K562 (cell line): ENCODE measurements around the gene FBXL22. TPM values are rescaled to one million over a fixed set of nuclear protein-coding genes. Genes with fewer than 3 reads are reported as not detected.
A peak's percentile ranks its signal among the peaks of the same experiment; 100 is the strongest.

Experiments
- ATAC-seq: fragments of 200-7000 bp; cut with Tn5 transposase; 3 replicates; pipeline ENCODE4 v1.9.1; 2020; ENCODE audit warnings: moderate library complexity
- BruUV-seq: library from RNA; stranded (reverse); fragments of 400-500 nt; replicated peaks from 2 replicates; lab custom pipeline; 2021; lab: Mats Ljungman, UMichigan
- CTCF ChIA-PET: fragments of 300-600 bp; formaldehyde crosslinking; extraction: SDS; loops from one replicate; lab custom pipeline; 2021; ENCODE audit warnings: low intra/inter-chr PET ratio; lab: Yijun Ruan, JAX
- POLR2A ChIA-PET: fragments of 300-600, 350-650 bp; sonication (Branson Sonifier 250); formaldehyde crosslinking; extraction: SDS; loops from one replicate; lab custom pipeline; 2021; ENCODE audit warnings: antibody characterized with exemption, inconsistent platforms; lab: Yijun Ruan, JAX
- DNase-seq, 4 experiments: peaks; one replicate each; pipeline versions ENCODE4 v3.0.0 to v3.0.0-alpha.2; 2011 to 2018; ENCODE audit warnings: low spot score in 3 of 4, mixed read lengths in 3 of 4; ENCODE audit errors: extremely low read depth in 1 of 4
- FAIRE-seq: peaks from 2 replicates; lab custom pipeline; 2011; peaks lifted over from hg19 to GRCh38; lab: Jason Lieb, UNC
- H2AFZ ChIP-seq: 2 replicates; pipeline ENCODE4 v1.6.0; 2011; ENCODE audit warnings: low read depth, low read length, control low read depth, inconsistent platforms
- H3K27ac ChIP-seq: fragments of 200-600 bp; 3 replicates; pipeline ENCODE4 v1.8.0; 2011; ENCODE audit warnings: low read depth, mild to moderate bottlenecking, control low read depth, inconsistent platforms, low read length, moderate library complexity, mixed read lengths; ENCODE audit errors: extremely low read depth
- H3K27me3 ChIP-seq, 2 experiments: fragments of 300-600 bp in 1 of 2; 2 replicates in 1 of 2; 3 replicates in 1 of 2; pipeline versions ENCODE4 v1.6.0 to v1.8.0; 2011; ENCODE audit warnings: inconsistent platforms in 2 of 2, low read length in 2 of 2, mild to moderate bottlenecking in 1 of 2, mixed read lengths in 1 of 2, moderate library complexity in 1 of 2; ENCODE audit not compliant: control insufficient read depth in 2 of 2, insufficient read depth in 2 of 2
- H3K36me3 ChIP-seq: fragments of 300-600 bp; 3 replicates; pipeline ENCODE4 v1.8.0; 2011; ENCODE audit warnings: mild to moderate bottlenecking, low read length, inconsistent platforms; ENCODE audit not compliant: control insufficient read depth, insufficient read depth
- H3K4me1 ChIP-seq, 2 experiments: fragments of 200-600 bp in 1 of 2; replicated peaks in 1 of 2; 2 replicates in 1 of 2; 3 replicates in 1 of 2; pipeline versions ENCODE4 v1.5.1 to v1.8.0; 2011; ENCODE audit warnings: inconsistent platforms in 2 of 2, low read length in 2 of 2, mild to moderate bottlenecking in 1 of 2, mixed read lengths in 1 of 2, moderate library complexity in 1 of 2; ENCODE audit not compliant: control insufficient read depth in 2 of 2, insufficient read depth in 2 of 2
- H3K4me2 ChIP-seq: 2 replicates; pipeline ENCODE4 v1.6.1; 2011; ENCODE audit warnings: low read length, control low read depth, inconsistent platforms, mixed read lengths; ENCODE audit not compliant: insufficient read depth
- H3K4me3 ChIP-seq: fragments of 200-600 bp; sonication (generic), shearing (Covaris generic); 2 replicates; pipeline ENCODE4 v1.5.1; 2016; ENCODE audit warnings: control low read depth, inconsistent platforms
- H3K79me2 ChIP-seq: fragments of 200-600 bp; 3 replicates; pipeline ENCODE4 v1.8.0; 2011; ENCODE audit warnings: low read length, inconsistent platforms; ENCODE audit not compliant: control insufficient read depth, insufficient read depth
- H3K9ac ChIP-seq, 2 experiments: 2 replicates each; pipeline versions ENCODE4 v1.6.0 to v1.6.1; 2011; ENCODE audit warnings: low read depth in 2 of 2, low read length in 2 of 2, control low read depth in 1 of 2, inconsistent platforms in 1 of 2, mild to moderate bottlenecking in 1 of 2, mixed read lengths in 1 of 2; ENCODE audit not compliant: insufficient read depth in 1 of 2
- H3K9me1 ChIP-seq: one replicate; pipeline ENCODE4 v1.6.0; 2011; ENCODE audit warnings: inconsistent platforms, mild to moderate bottlenecking, low read length, moderate library complexity; ENCODE audit not compliant: control insufficient read depth, insufficient read depth
- H3K9me3 ChIP-seq: replicated peaks from 2 replicates; pipeline ENCODE4 v1.5.1; 2011; ENCODE audit warnings: low read depth, low read length, inconsistent platforms; ENCODE audit not compliant: control insufficient read depth, insufficient read depth
- H4K20me1 ChIP-seq: replicated peaks from 2 replicates; pipeline ENCODE4 v1.6.1; 2011; ENCODE audit warnings: low read length, inconsistent platforms, mixed read lengths; ENCODE audit not compliant: control insufficient read depth, insufficient read depth
- FOXK1 ChIP-seq: sonication (generic); formaldehyde crosslinking; IDR thresholded peaks from 2 replicates; pipeline ENCODE4 v1.8.0; 2022; ENCODE audit warnings: missing genetic modification reagents, mild to moderate bottlenecking, borderline replicate concordance
- RBM25 ChIP-seq: fragments of 200-400 bp; formaldehyde crosslinking; IDR thresholded peaks from 2 replicates; pipeline ENCODE4 v1.6.1; 2018; ENCODE audit warnings: low read length, low read depth, moderate library complexity; ENCODE audit not compliant: severe bottlenecking
- ZBTB11 ChIP-seq, 3 experiments: fragments of 200-800 bp in 1 of 3; fragments of 250-450 bp in 1 of 3; fragments of 450-650 bp in 1 of 3; sonication (Bioruptor Pico) in 1 of 3; sonication (Bioruptor generic) in 1 of 3; formaldehyde crosslinking in 1 of 3; IDR thresholded peaks; 2 replicates each; pipeline versions ENCODE4 v1.6.1 to v1.8.0; 2016 to 2022; ENCODE audit warnings: mild to moderate bottlenecking in 2 of 3, missing genetic modification characterization in 2 of 3, missing compliant biosample characterization in 1 of 3, moderate library complexity in 1 of 3
- WGBS: fragments of 100-300 bp; shearing (Covaris generic); methylation state at CpG from one replicate; pipeline ENCODE4 v1.1.6; 2016; ENCODE audit warnings: low coverage, mixed read lengths; ENCODE audit not compliant: insufficient coverage; ENCODE audit errors: missing lambda C conversion rate; 5-methylcytosine and 5-hydroxymethylcytosine counted together
- in situ Hi-C: fragments of 300-500 bp; cut with MboI; formaldehyde crosslinking; loops from 4 replicates; pipeline ENCODE4 v1.15.0; 2018; ENCODE audit warnings: inconsistent platforms, mixed read lengths
- intact Hi-C: fragments of 100-400 bp; cut with micrococcal nuclease; formaldehyde crosslinking; loops from 2 replicates; pipeline ENCODE4 v1.14.2; 2022
- polyA plus RNA-seq, 8 experiments: library from polyadenylated mRNA; depleted of rRNA in 4 of 8; stranded (reverse) in 5 of 8; unstranded in 3 of 8; fragments of >200 nt; fragmentation: Nextera tagmentation in 2 of 8; fragmentation: Illumina TruSeq in 1 of 8; extraction: Ambion mirVana in 2 of 8; extraction: Trizol in 1 of 8; gene quantifications; 2 replicates each; pipeline versions ENCODE4 v1.2.1 to v1.2.3, GENCODE V29; 2011 to 2014; ENCODE audit warnings: inconsistent platforms in 1 of 8, missing spikeins in 1 of 8
- total RNA-seq, 7 experiments: library from RNA; depleted of rRNA in 6 of 7; stranded (reverse); fragments of >200 nt in 6 of 7; fragmentation: Illumina TruSeq in 2 of 7; extraction: Trizol in 2 of 7; gene quantifications; 2 replicates each; pipeline versions ENCODE4 v1.2.1 to v1.2.3, GENCODE V29; 2011 to 2021; ENCODE audit warnings: low replicate concordance in 1 of 7

The FBXL22 gene
- total and polyA plus RNA-seq, 9 of the 15 experiments (the other 6 are each of a cell fraction or from before 2014, with no cell fraction given): not detected

- Histone ChIP-seq H3K79me2 (no peaks in the 10 kb centered on the region), H3K4me2 (no peak overlapping the region), H3K4me1 (no peaks in the 10 kb centered on the region), H3K36me3 (peaks cover 78% of the 10 kb centered on the region), H3K4me3 (no peak overlapping the region), H4K20me1 (no peaks in the 10 kb centered on the region), H3K9me3 (no peaks in the 10 kb centered on the region), H2AFZ (no peak overlapping the region), H3K9me1 (no peaks in the 10 kb centered on the region), H3K27ac (no peak overlapping the region), H3K9ac (no peak overlapping the region), H3K27me3 (no peaks in the 10 kb centered on the region)
- ATAC-seq (no peak), DNase-seq (no peak), FAIRE-seq (peak; percentile 60)
- in situ Hi-C loops: no loop called here
- CTCF ChIA-PET: no interaction called here
- TF ChIP-seq FOXK1 (CRISPR knock-in tag) (no peak), ZBTB11 (CRISPR knock-in tag; IDR thresholded peaks at IDR 0.05) (no peak), RBM25 (peak; percentile 93)
- 73% methylated on average over 3 of the region's 3 CpGs for WGBS
- no TSS peak for BruUV-seq
- POLR2A ChIA-PET: interaction anchor here (0.5 to 1.9 kb wide), 2 partner anchors 8 to 541 kb away, joined by 3 to 7 read pairs; no protein-coding TSS in a partner anchor
- intact Hi-C loops: no loop called here
Measured at GRCh38 chr15:63564093-63564492, 33.1 kb upstream of the FBXL22 start.
